ENCODE results near the gene NLRP1. TPM values are rescaled to one million over a fixed set of nuclear protein-coding genes. Genes with fewer than 3 reads are reported as not detected.

Gene NLRP1
- total RNA-seq, 1 experiment from 2014 or later, result 0.57 TPM

DNA sequence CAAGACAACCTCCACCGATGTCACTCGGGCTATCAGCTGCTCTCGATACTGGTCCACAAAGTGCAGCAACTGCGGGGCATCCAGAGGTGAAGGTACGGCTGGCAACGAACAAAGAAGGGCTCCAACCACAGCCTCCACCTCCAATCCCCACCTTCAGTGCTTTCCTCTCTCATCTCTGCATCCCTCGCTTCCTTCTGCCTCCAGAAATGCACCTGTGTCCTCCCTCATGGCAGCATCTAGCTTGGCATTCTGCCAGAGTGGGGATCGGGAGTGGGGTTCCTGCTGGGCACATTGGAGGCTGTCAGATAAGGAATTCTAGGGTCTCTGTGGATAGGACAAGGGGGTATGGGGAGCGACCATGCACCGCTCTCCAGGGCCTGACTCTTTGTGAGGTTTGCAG, 69.3 kb downstream of the NLRP1 start:
- Mint-ChIP-seq H3K4me3 (ENCODE audit: low read depth, unreplicated experiment) (no peak overlapping the region), H3K27me3 (ENCODE audit: unreplicated experiment) (peaks cover 49% of the 10 kb centered on the region), H3K36me3 (ENCODE audit: insufficient read depth, unreplicated experiment) (no peaks in the 10 kb centered on the region), H3K27ac (ENCODE audit: unreplicated experiment) (no peak overlapping the region), H3K9me3 (ENCODE audit: low read depth, unreplicated experiment) (peaks cover 9% of the 10 kb centered on the region), H3K4me1 (ENCODE audit: low read depth, unreplicated experiment) (peaks cover 13% of the 10 kb centered on the region)
- TF ChIP-seq, protein P1, sequence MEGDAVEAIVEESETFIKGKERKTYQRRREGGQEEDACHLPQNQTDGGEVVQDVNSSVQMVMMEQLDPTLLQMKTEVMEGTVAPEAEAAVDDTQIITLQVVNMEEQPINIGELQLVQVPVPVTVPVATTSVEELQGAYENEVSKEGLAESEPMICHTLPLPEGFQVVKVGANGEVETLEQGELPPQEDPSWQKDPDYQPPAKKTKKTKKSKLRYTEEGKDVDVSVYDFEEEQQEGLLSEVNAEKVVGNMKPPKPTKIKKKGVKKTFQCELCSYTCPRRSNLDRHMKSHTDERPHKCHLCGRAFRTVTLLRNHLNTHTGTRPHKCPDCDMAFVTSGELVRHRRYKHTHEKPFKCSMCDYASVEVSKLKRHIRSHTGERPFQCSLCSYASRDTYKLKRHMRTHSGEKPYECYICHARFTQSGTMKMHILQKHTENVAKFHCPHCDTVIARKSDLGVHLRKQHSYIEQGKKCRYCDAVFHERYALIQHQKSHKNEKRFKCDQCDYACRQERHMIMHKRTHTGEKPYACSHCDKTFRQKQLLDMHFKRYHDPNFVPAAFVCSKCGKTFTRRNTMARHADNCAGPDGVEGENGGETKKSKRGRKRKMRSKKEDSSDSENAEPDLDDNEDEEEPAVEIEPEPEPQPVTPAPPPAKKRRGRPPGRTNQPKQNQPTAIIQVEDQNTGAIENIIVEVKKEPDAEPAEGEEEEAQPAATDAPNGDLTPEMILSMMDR (IDR thresholded peaks at IDR 0.05; ENCODE audit: unreplicated experiment), result no peak
- no peak for DNase-seq
- no TSS peak for BruUV-seq (replicated peaks)
- CTCF ChIA-PET, result no interaction called here
- intact Hi-C loops (cut with micrococcal nuclease; ENCODE audit: unreplicated experiment), result no loop called here

GRCh38 chr17:5513628-5514027, 70.7 kb downstream of the NLRP1 start:
- Mint-ChIP-seq H3K4me1 (ENCODE audit: low read depth, unreplicated experiment) (peaks cover 13% of the 10 kb centered on the region), H3K4me3 (ENCODE audit: low read depth, unreplicated experiment) (no peak overlapping the region), H3K27ac (ENCODE audit: unreplicated experiment) (no peak overlapping the region), H3K36me3 (ENCODE audit: insufficient read depth, unreplicated experiment) (no peaks in the 10 kb centered on the region), H3K27me3 (ENCODE audit: unreplicated experiment) (peaks cover 57% of the 10 kb centered on the region), H3K9me3 (ENCODE audit: low read depth, unreplicated experiment) (peaks cover 9% of the 10 kb centered on the region)
- DNase-seq, result no peak
- CTCF ChIA-PET, result no interaction called here
- BruUV-seq (replicated peaks), result no TSS peak
- intact Hi-C loops (cut with micrococcal nuclease; ENCODE audit: unreplicated experiment), result no loop called here
- TF ChIP-seq, protein P1 (IDR thresholded peaks at IDR 0.05; ENCODE audit: unreplicated experiment), result no peak

DNA sequence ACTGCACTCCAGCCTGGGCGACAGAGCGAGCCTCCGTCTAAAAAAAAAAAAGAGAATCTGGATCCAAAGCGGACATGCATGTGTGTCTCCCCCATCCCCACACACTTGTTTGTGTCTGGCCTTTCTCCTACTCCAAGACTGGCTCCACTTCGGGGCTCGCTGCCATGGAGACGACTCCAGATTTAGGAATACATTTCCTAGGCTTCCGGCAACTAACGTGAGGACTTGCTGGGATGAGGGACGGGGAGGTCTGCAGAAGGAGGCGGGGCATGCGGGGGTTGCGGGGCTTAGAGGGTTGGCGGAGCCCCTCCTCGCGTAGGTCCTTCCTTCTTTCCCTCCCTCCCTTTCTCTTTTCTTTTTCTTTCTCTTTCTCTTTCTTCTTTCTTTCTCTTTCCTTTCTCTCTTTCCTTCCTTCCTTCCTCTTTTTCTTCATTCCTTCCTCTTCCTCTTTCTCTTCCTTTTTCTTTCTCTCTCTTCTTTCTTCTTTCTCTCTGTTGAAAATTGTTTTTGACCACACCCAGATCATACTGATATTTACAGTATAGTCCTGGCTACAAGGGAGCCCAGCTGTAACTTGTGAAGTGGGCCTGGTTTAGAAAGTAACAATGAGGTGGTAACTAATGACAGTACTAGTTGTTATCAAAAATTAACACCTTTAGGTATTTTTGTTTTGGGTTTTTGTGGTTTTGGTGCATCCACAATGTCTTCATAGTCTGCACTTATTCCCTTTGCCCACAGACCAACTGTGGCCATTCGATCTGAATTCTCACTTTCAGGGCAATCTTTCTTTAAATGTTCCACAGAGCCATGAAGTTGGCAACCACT, 72.7 kb downstream of the NLRP1 start:
- intact Hi-C loops (cut with micrococcal nuclease; ENCODE audit: unreplicated experiment), result no loop called here
- no peak overlapping the region for H3K27ac Mint-ChIP-seq (ENCODE audit: unreplicated experiment)
- CTCF ChIA-PET, result interaction anchor here (0.7 kb wide), 1 partner anchor 13 kb away, joined by 4 read pairs; no protein-coding TSS in a partner anchor

DNA sequence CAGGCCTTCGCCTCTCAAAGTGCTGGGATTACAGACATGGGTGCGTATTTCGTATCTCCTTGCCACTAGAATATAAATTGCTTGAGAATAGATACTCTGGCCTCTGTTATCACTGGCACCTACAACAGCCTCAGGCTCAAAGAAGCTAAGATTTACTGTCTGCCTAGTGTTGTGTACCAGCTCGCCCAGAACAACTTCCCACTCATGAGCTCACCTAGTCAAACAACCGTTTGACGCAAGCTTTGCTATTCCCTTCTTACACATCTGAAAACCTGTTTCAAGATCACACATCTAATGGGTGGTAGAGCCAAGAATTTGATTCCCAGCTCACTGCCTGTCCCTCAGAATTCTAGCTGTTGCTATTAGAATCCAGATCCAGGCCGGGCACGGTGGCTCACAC, 73.5 kb downstream of the NLRP1 start:
- H3K27ac Mint-ChIP-seq (ENCODE audit: unreplicated experiment), result no peak overlapping the region
- H3K4me1 Mint-ChIP-seq (ENCODE audit: low read depth, unreplicated experiment), result peaks cover 4% of the 10 kb centered on the region
- TF ChIP-seq, protein P1 (IDR thresholded peaks at IDR 0.05; ENCODE audit: unreplicated experiment), result no peak
- peaks cover 3% of the 10 kb centered on the region for H3K9me3 Mint-ChIP-seq (ENCODE audit: low read depth, unreplicated experiment)
- DNase-seq, result no peak
- CTCF ChIA-PET, result interaction anchor here (0.7 kb wide), 1 partner anchor 12 kb away, joined by 4 read pairs; no protein-coding TSS in a partner anchor
- H3K36me3 Mint-ChIP-seq (ENCODE audit: insufficient read depth, unreplicated experiment), result no peaks in the 10 kb centered on the region
- no TSS peak for BruUV-seq (replicated peaks)
- peaks cover 53% of the 10 kb centered on the region for H3K27me3 Mint-ChIP-seq (ENCODE audit: unreplicated experiment)
- intact Hi-C loops (cut with micrococcal nuclease; ENCODE audit: unreplicated experiment), result no loop called here
- no peak overlapping the region for H3K4me3 Mint-ChIP-seq (ENCODE audit: low read depth, unreplicated experiment)

More for the DNA sequence above, 72.7 kb downstream of the NLRP1 start:
- Mint-ChIP-seq H3K9me3 (ENCODE audit: low read depth, unreplicated experiment) (peaks cover 3% of the 10 kb centered on the region), H3K4me1 (ENCODE audit: low read depth, unreplicated experiment) (peaks cover 12% of the 10 kb centered on the region), H3K36me3 (ENCODE audit: insufficient read depth, unreplicated experiment) (no peaks in the 10 kb centered on the region), H3K27me3 (ENCODE audit: unreplicated experiment) (peaks cover 53% of the 10 kb centered on the region), H3K4me3 (ENCODE audit: low read depth, unreplicated experiment) (no peak overlapping the region)
- DNase-seq, result no peak
- TF ChIP-seq, protein P1 (IDR thresholded peaks at IDR 0.05; ENCODE audit: unreplicated experiment), result no peak
- no TSS peak for BruUV-seq (replicated peaks)

Data from Calu3 (cell line).